ENCODE results near the gene SLC22A4. TPM values are rescaled to one million over a fixed set of nuclear protein-coding genes. Genes with fewer than 3 reads are reported as not detected.
A peak's percentile ranks its signal among the peaks of the same experiment; 100 is the strongest.

The SLC22A4 gene
- total and polyA plus RNA-seq, 4 donors = 0.25 to 42.2 (median 0.47) TPM

DNA sequence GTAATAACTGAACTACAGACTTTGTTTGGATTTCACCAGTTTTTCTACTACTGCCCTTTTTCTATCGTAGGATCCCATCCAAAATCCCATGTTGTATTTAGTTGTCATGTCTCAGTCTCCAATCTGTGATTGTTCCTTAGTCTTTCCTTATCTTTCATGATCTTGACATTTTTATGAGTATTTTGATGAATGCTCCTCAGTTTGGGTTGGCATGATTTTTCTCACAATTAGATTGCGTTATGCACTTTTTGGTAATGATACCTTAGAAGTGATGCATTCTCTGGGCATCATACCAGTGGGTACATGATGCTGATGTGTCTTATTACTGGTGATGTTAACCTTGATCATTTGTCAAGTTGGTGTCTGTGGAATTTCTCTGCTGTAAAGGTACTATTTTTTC, 5.7 kb downstream of the SLC22A4 start:
- Histone ChIP-seq H3K9me3 (ENCODE audit: control insufficient read depth in 4 of 4, low read length in 3 of 4) (no peaks in the 10 kb centered on the region), H3K27ac (ENCODE audit: low read depth in 1 of 2, low read length in 2 of 2) (no peak overlapping the region), H3K27me3 (ENCODE audit: control insufficient read depth in 4 of 4, insufficient read depth in 4 of 4, low read length in 3 of 4) (no peaks in the 10 kb centered on the region), H3K4me1 (ENCODE audit: control insufficient read depth in 4 of 4, insufficient read depth in 4 of 4, low read length in 3 of 4) (peaks cover 3 to 21% (median 8%) of the 10 kb centered on the region in 4 donors), H3K9ac (ENCODE audit: low read depth in 1 of 2, low read length in 2 of 2) (no peak overlapping the region), H3K36me3 (ENCODE audit: control insufficient read depth in 4 of 4, insufficient read depth in 3 of 4, low read depth in 1 of 4, low read length in 3 of 4) (no peaks in the 10 kb centered on the region), H3K4me3 (ENCODE audit: low read depth in 1 of 3, low read length in 3 of 3) (no peak overlapping the region)
- 90% methylated on average over 2 of the region's 2 CpGs for WGBS
- DNase-seq (ENCODE audit: low spot score) = no peak
- no peak for TF ChIP-seq SP1 (IDR thresholded peaks at IDR 0.05)
- TF ChIP-seq, protein P1, sequence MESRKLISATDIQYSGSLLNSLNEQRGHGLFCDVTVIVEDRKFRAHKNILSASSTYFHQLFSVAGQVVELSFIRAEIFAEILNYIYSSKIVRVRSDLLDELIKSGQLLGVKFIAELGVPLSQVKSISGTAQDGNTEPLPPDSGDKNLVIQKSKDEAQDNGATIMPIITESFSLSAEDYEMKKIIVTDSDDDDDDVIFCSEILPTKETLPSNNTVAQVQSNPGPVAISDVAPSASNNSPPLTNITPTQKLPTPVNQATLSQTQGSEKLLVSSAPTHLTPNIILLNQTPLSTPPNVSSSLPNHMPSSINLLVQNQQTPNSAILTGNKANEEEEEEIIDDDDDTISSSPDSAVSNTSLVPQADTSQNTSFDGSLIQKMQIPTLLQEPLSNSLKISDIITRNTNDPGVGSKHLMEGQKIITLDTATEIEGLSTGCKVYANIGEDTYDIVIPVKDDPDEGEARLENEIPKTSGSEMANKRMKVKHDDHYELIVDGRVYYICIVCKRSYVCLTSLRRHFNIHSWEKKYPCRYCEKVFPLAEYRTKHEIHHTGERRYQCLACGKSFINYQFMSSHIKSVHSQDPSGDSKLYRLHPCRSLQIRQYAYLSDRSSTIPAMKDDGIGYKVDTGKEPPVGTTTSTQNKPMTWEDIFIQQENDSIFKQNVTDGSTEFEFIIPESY (IDR thresholded peaks at IDR 0.05) = no peak
- no peak for TF ChIP-seq FOXA1 (IDR thresholded peaks at IDR 0.05)
- TF ChIP-seq EGR1 (IDR thresholded peaks at IDR 0.05; ENCODE audit: low read depth in 2 of 2) = no peak
- TF ChIP-seq HNF4A (conservative IDR thresholded peaks at IDR 0.05) = no peak

DNA sequence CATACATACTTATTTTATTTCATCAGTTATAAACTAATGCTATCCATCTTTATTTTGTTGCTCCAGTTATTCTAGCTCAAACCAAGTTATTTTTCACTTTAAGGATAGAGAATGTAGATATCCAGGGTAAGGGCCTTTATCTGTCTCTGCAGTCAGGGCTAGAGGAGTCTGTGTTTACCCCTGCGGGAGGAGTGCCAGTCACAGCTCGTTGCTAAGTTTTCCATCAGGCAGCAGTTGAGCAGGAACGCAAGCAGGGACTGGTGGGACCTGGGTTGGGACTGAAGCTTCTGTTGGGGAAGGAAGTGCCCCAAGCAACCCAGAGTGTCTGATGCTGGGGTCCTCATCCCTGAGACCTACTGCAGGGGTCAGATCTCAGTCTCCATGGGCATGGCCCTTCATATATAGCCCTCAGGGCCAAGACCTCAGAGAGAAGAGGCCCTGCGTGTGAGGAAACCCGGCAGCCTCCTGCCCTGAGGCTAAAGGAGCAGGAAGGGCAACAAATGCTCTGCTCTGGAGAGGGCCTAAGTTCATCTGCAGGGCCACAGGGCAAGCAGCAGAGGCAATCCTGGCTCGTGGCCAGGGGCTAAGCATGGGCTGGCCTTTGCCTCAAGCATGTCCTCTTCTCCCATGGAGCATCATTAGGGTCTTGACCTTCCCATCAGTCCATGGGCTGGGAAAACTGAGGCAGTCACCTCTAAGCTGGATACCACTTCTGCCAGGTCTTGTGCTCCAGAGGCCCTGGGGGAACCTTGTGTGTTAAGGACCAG, 6.6 kb downstream of the SLC22A4 start:
- 42% methylated on average over 6 of the region's 6 CpGs for WGBS
- Histone ChIP-seq H3K9ac (ENCODE audit: low read depth in 1 of 2, low read length in 2 of 2) (no peak overlapping the region), H3K27ac (ENCODE audit: low read depth in 1 of 2, low read length in 2 of 2) (no peak overlapping the region), H3K4me3 (ENCODE audit: low read depth in 1 of 3, low read length in 3 of 3) (no peak overlapping the region), H3K9me3 (ENCODE audit: control insufficient read depth in 4 of 4, low read length in 3 of 4) (no peaks in the 10 kb centered on the region), H3K4me1 (ENCODE audit: control insufficient read depth in 4 of 4, insufficient read depth in 4 of 4, low read length in 3 of 4) (peaks cover 0 to 17% (median 6%) of the 10 kb centered on the region in 4 donors), H3K36me3 (ENCODE audit: control insufficient read depth in 4 of 4, insufficient read depth in 3 of 4, low read depth in 1 of 4, low read length in 3 of 4) (no peaks in the 10 kb centered on the region), H3K27me3 (ENCODE audit: control insufficient read depth in 4 of 4, insufficient read depth in 4 of 4, low read length in 3 of 4) (no peaks in the 10 kb centered on the region)
- peak; percentile 72 for DNase-seq (ENCODE audit: low spot score)
- TF ChIP-seq RAD21 (IDR thresholded peaks at IDR 0.05) (no peak), HNF4A (conservative IDR thresholded peaks at IDR 0.05) (peak in 1 of 2 donors; percentile 42)

DNA sequence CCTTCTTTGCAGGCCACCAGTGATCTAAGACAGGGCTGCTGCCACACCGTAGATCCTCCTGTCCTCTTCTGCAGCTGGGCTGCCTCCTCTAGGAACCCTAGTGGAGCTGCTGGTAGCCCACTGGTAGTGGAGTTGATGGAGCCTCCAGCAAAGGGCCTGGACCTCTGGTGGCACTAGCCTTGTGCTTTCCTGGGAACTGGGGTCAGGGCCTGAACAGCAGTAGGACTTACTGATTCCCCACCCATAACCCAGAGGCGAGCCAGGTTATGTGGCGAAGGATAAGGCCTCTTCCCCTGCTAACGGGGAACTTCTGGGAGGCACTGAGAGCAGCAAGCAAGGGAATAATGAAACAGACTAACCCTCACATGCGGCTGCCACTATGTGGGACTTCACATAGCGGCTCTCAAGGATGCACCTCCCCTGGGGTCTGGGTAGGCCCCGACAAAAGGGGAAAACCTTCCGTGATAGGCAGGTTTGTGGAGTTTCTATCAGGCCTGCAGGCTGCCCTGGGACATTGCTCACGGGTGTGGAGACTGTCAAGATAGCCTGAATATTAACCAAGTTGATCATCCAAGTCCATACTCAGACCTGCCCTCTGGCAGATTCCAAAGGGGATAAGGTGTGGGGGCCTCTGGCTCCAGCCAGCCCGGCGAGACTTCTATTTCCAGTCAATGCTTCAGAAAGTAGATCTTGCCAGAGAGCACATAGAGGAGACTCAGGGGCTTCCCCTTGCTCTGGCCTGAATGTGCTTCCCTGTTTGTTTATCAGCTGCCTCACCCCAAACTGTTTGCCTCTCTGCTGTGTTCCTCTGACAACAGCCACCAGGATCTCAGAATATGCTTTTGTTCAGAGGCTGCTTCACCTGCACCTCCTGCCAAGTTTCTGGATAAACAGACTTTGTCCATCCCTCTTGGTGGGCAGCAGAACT, 7.4 kb downstream of the SLC22A4 start:
- WGBS = 74% methylated on average over 11 of the region's 11 CpGs
- no peaks in the 10 kb centered on the region for H3K36me3 ChIP-seq (ENCODE audit: control insufficient read depth in 4 of 4, insufficient read depth in 3 of 4, low read depth in 1 of 4, low read length in 3 of 4)
- H3K9ac ChIP-seq (ENCODE audit: low read depth in 1 of 2, low read length in 2 of 2) = no peak overlapping the region
- H3K4me1 ChIP-seq (ENCODE audit: control insufficient read depth in 4 of 4, insufficient read depth in 4 of 4, low read length in 3 of 4) = peaks cover 0 to 17% (median 6%) of the 10 kb centered on the region in 4 donors
- peak; percentile 53 for DNase-seq (ENCODE audit: low spot score)
- no peaks in the 10 kb centered on the region for H3K9me3 ChIP-seq (ENCODE audit: control insufficient read depth in 4 of 4, low read length in 3 of 4)
- no peak overlapping the region for H3K4me3 ChIP-seq (ENCODE audit: low read depth in 1 of 3, low read length in 3 of 3)
- H3K27ac ChIP-seq (ENCODE audit: low read depth in 1 of 2, low read length in 2 of 2) = peak overlapping the region in 1 of 2 donors; percentile 28
- no peaks in the 10 kb centered on the region for H3K27me3 ChIP-seq (ENCODE audit: control insufficient read depth in 4 of 4, insufficient read depth in 4 of 4, low read length in 3 of 4)
- TF ChIP-seq, protein P2, sequence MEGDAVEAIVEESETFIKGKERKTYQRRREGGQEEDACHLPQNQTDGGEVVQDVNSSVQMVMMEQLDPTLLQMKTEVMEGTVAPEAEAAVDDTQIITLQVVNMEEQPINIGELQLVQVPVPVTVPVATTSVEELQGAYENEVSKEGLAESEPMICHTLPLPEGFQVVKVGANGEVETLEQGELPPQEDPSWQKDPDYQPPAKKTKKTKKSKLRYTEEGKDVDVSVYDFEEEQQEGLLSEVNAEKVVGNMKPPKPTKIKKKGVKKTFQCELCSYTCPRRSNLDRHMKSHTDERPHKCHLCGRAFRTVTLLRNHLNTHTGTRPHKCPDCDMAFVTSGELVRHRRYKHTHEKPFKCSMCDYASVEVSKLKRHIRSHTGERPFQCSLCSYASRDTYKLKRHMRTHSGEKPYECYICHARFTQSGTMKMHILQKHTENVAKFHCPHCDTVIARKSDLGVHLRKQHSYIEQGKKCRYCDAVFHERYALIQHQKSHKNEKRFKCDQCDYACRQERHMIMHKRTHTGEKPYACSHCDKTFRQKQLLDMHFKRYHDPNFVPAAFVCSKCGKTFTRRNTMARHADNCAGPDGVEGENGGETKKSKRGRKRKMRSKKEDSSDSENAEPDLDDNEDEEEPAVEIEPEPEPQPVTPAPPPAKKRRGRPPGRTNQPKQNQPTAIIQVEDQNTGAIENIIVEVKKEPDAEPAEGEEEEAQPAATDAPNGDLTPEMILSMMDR (IDR thresholded peaks at IDR 0.05; ENCODE audit: low read depth, low read length, missing input control) = no peak
- no peak for TF ChIP-seq EGR1 (IDR thresholded peaks at IDR 0.05; ENCODE audit: low read depth in 2 of 2)
- TF ChIP-seq GABPA (IDR thresholded peaks at IDR 0.05 in 1 of 2, conservative IDR thresholded peaks at IDR 0.05 in 1 of 2) = no peak
- no peak for TF ChIP-seq SP1 (IDR thresholded peaks at IDR 0.05)
- no peak for TF ChIP-seq FOXA2 (IDR thresholded peaks at IDR 0.05)
- no peak for TF ChIP-seq JUND (IDR thresholded peaks at IDR 0.05)
- TF ChIP-seq HNF4A (conservative IDR thresholded peaks at IDR 0.05) = no peak
- TF ChIP-seq HNF4G (IDR thresholded peaks at IDR 0.05) = no peak
- TF ChIP-seq, protein P3, sequence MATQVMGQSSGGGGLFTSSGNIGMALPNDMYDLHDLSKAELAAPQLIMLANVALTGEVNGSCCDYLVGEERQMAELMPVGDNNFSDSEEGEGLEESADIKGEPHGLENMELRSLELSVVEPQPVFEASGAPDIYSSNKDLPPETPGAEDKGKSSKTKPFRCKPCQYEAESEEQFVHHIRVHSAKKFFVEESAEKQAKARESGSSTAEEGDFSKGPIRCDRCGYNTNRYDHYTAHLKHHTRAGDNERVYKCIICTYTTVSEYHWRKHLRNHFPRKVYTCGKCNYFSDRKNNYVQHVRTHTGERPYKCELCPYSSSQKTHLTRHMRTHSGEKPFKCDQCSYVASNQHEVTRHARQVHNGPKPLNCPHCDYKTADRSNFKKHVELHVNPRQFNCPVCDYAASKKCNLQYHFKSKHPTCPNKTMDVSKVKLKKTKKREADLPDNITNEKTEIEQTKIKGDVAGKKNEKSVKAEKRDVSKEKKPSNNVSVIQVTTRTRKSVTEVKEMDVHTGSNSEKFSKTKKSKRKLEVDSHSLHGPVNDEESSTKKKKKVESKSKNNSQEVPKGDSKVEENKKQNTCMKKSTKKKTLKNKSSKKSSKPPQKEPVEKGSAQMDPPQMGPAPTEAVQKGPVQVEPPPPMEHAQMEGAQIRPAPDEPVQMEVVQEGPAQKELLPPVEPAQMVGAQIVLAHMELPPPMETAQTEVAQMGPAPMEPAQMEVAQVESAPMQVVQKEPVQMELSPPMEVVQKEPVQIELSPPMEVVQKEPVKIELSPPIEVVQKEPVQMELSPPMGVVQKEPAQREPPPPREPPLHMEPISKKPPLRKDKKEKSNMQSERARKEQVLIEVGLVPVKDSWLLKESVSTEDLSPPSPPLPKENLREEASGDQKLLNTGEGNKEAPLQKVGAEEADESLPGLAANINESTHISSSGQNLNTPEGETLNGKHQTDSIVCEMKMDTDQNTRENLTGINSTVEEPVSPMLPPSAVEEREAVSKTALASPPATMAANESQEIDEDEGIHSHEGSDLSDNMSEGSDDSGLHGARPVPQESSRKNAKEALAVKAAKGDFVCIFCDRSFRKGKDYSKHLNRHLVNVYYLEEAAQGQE (IDR thresholded peaks at IDR 0.05) = no peak
- TF ChIP-seq FOXA1 (IDR thresholded peaks at IDR 0.05) = no peak
- TF ChIP-seq, protein P4, sequence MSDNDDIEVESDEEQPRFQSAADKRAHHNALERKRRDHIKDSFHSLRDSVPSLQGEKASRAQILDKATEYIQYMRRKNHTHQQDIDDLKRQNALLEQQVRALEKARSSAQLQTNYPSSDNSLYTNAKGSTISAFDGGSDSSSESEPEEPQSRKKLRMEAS (IDR thresholded peaks at IDR 0.05) = no peak
- TF ChIP-seq, protein P5, sequence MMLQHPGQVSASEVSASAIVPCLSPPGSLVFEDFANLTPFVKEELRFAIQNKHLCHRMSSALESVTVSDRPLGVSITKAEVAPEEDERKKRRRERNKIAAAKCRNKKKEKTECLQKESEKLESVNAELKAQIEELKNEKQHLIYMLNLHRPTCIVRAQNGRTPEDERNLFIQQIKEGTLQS (IDR thresholded peaks at IDR 0.05) = no peak
- no peak for TF ChIP-seq RAD21 (IDR thresholded peaks at IDR 0.05)
- no peak for TF ChIP-seq TAF1 (conservative IDR thresholded peaks at IDR 0.05)
- no peak for TF ChIP-seq RXRA (IDR thresholded peaks at IDR 0.05)
- no peak for TF ChIP-seq NR2F2 (IDR thresholded peaks at IDR 0.05)
